Right ventricle myocardium superior (tissue), 1 donor: ENCODE results near the gene FAM236B. TPM values are rescaled to one million over a fixed set of nuclear protein-coding genes. Genes with fewer than 3 reads are reported as not detected.
"Not testable (repeated sequence)": the region's sequence is repeated elsewhere in the genome, so short reads cannot be mapped to it uniquely, and the experiment has no call there.

Source experiments
- ATAC-seq: fragments of 200-7000 bp; cut with Tn5 transposase; one replicate; pipeline ENCODE4 v1.9.1; 2020; ENCODE audit warnings: mild to moderate bottlenecking; ENCODE audit not compliant: poor library complexity
- DNase-seq: peaks from one replicate; pipeline ENCODE4 v3.0.0-alpha.2; 2020
- intact Hi-C: fragments of 100-400 bp; cut with DNase I; formaldehyde crosslinking; loops from one replicate; pipeline ENCODE4 v1.11.2; 2022
- long read RNA-seq: library from polyadenylated mRNA; unstranded; transcript quantifications from one replicate; pipeline ENCODE4 v2.0.0, GENCODE V29; 2021
- total RNA-seq: library from RNA; stranded (reverse); fragmentation: NEBNext Ultra II Directional; extraction: Animal tissue kit (Norgen Biotek cat#: 25700); gene quantifications from one replicate; pipeline ENCODE4 v1.2.1, GENCODE V29; 2021
- donor health status: DM: no; HTN: yes; CAD: no; lungs with severe emphysema.

Gene FAM236B
- not detected for total RNA-seq
- long read RNA-seq: 0 reads

DNA sequence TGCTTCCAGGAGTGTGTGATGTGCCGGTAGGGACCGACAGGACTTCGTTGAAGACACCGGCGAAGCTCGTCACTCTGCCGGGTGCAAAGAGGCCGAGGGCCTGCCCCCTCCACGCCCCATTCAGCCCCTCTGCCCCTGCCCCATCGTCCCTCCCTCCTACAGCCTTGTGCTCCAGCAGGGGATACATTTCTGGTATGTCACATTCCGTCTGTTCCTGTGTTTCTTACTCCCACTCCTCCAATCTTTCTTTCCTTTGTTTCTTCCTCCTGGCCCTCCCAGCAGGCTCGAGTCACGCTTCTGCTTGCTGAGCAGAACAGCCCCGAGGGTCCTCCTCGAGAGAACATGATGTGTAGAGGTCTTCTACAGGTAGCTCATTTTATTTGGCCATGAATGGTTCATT, at the start of gene FAM236B:
FAM236B (minus strand) TSS at position 101 of the 400 bp plus-strand sequence; CDS start at position 1, 100 bp downstream.
- DNase-seq, ATAC-seq, intact Hi-C loops: not testable (repeated sequence)

DNA sequence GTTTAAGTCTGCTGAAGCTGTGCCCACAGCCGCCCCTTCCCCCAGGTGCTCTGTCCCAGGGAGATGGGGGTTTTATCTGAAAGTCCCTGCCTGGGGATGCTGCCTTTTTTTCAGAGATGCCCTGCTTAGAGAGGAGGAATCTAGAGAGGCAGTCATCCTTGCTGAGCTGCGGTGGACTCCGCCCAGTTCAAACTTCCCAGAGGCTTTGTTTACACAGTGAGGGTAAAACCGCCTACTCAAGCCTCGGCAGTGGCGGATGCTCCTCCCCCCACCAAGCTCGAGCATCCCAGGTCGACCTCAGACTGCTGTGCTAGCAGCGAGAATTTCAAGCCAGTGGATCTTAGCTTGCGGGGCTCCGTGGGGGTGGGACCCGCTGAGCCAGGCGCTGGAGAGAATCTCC, 48.2 kb upstream of the FAM236B start:
- ATAC-seq, DNase-seq, intact Hi-C loops: not testable (repeated sequence)

- intact Hi-C loops, ATAC-seq, DNase-seq: not testable (repeated sequence)
These were observed 25.6 kb upstream of the FAM236B start, which contains the start of gene FAM236D for GRCh38 chrX:72808110-72808509. Gene FAM236D, minus strand, starts transcription at chrX:72808210. Its CDS starts 100 bp downstream, at chrX:72808110.

DNA sequence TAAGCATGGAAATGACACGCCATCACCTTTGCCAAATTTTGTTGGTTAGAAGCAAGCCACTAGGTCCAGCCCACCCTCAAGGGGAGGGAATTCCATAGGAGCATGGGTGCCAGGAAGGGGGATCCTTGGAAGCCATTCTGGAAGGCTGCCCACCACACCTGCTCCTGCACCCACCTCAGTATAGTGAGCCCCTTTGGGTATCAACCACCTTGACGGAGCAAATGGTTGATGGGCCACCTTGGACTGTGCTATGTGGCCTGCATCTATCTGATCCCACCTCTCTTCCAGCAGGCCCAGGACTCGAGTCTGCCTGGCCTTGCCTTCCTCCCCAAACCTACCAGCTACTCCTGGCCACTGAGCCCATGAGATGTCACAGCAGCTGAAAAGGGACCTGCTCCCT, 7.9 kb upstream of the FAM236B start:
- ATAC-seq, intact Hi-C loops, DNase-seq: not testable (repeated sequence)

GRCh38 chrX:72788142-72788541, 5.7 kb upstream of the FAM236B start:
- not testable (repeated sequence) for ATAC-seq

DNA sequence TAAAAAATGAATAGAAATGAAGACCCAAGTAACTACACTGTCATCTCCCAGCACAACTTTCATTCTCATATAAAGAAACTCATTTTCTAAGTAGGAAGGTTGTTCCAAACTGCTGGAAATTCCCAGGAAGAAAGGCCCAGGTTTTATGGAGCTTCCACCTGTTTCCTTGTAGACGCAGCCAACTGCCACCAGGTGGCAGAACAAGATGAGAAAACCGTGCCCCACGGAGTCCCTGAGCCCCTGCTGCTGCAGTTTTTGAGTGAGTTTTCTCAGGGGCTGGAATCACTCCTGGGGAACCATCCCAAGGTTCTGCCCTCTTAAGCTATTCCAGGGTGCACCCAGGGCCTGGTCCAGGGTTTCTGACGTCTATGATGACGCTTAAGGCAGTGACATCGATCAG, 1.5 kb upstream of the FAM236B start:
- DNase-seq, intact Hi-C loops, ATAC-seq: not testable (repeated sequence)

More at GRCh38 chrX:72788142-72788541, 5.7 kb upstream of the FAM236B start:
- intact Hi-C loops, DNase-seq: not testable (repeated sequence)

DNA sequence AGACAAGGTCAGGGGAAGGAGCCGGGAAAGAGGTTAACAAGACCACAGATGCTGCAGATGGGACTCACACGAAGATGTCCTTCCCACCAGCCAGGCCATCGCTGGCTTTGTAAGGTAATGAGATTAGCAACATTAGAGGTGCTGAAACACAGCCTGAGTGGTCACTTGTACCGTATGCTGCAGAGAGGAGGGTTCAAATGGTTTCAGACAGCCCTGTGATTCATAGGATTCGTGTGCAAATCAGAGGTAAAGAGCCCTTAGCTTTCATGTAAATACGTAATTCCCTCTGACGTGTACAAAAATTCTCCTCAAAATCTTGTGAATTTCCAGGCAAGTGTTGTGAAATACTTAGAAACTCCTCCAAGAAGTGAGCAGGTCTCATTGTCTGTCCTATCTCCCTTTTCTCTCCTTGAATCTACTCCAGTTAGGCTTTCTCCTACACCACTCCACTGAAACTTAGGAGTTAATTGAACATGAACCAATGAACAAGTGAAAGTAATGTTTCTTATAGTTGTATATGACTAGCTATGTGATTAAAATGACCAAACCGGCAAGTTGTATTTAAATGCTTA, 991 bp upstream of the FAM236B start:
- intact Hi-C loops, DNase-seq, ATAC-seq: not testable (repeated sequence)

DNA sequence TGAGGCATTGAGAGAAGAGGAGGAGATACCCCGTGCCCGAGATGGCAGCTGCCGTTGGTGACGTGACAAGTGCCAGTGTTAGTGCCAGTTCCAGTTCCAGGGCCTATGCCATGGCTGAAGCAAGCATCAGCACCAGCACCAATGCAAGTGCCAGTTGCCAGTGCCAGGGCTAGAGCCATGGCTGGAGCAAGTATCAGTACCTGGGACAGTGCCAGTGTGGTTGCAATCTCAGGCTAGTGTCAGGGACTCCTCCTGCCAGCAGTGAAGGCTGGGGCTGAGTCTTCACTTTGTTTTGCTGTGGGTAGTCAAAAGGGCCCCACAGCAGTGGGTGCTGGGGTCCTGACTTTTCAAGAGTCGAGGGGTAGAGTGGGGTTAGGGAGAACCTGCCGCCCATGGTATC, 4.3 kb downstream of the FAM236B start:
- intact Hi-C loops, DNase-seq, ATAC-seq: not testable (repeated sequence)

DNA sequence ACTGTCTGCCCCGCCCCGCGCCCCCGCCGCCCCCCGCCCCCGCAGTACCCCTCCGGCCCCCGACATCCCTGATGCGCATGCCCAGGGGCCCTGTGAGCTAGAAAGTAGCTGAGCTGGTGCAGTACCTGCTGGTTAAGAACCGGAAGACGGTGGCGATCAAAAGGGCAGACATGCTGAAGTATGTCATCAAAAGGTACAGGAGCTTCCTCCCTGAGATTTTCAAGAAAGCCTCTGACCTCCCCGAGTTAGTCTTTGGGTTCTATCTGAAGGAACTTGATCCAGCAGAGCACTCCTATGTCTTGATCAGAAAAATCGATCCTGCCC, 5.0 kb downstream of the FAM236B start:
- intact Hi-C loops, ATAC-seq, DNase-seq: not testable (repeated sequence)

GRCh38 chrX:72776653-72777466, 5.6 kb downstream of the FAM236B start, which contains the start of gene DMRTC1B:
Gene DMRTC1B, plus strand, starts transcription at chrX:72776890. Its CDS starts 68,246 bp downstream, at chrX:72845136.
- intact Hi-C loops, DNase-seq, ATAC-seq: not testable (repeated sequence)

- ATAC-seq, intact Hi-C loops, DNase-seq: not testable (repeated sequence)
These were observed 22.0 kb downstream of the FAM236B start for GRCh38 chrX:72760454-72760853.

GRCh38 chrX:72748545-72748944, 33.9 kb downstream of the FAM236B start:
- intact Hi-C loops, ATAC-seq, DNase-seq: not testable (repeated sequence)

DNA sequence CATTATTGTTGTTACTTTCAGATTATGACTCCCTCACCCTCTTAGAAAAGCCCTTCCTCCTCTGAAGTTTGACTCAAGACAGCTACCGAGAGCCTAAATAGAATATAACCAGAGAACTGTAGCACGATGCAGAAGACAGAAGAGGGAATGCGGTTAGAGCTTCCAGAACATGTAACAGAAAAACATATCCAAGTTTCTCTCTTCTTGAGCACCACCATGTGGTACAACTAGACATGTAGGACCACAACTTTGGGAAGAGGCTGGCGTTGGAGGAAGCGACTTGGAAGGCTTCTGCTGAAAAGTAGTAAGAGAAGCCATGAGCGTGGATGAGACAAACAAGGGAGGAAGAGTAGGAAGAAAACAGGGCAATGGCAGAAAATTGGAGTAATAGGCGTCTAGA, 36.9 kb downstream of the FAM236B start:
- intact Hi-C loops, DNase-seq, ATAC-seq: not testable (repeated sequence)

DNA sequence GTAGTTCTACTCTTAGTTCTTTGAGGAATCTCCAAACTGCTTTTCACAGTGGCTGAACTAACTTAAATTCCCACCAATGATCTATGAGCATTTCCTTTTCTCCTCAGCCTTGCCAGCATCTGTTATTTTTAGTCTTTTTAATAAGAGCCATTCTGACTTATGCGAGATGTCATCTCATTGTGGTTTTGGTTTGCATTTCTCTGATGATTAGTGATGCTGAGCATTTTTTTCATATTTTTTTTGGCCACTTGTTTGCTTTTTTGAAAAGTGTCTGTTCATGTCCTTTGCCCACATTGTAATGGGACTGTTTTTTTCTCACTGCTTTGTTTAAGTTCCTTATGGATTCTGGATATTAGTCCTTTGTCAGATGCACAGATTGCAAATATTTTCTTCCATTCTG, 46.9 kb downstream of the FAM236B start:
- no peak for ATAC-seq
- DNase-seq: no peak
- intact Hi-C loops: no loop called here

GRCh38 chrX:72733636-72734035, 48.8 kb downstream of the FAM236B start:
- DNase-seq, intact Hi-C loops, ATAC-seq: not testable (repeated sequence)

Other genes with a start within 250 kb of the FAM236B start
- 15.8 TPM for gene HDAC8, start 209.8 kb downstream of the FAM236B start, total RNA-seq
- 16.8 TPM for gene PHKA1, start 68.4 kb downstream of the FAM236B start, total RNA-seq
- gene DMRTC1B, start 5.8 kb downstream of the FAM236B start, total RNA-seq: not detected
- gene FAM236D, start 25.6 kb upstream of the FAM236B start, total RNA-seq: not detected
- gene FAM236C, start 130.0 kb upstream of the FAM236B start, total RNA-seq: not detected
- gene FAM236A, start 155.5 kb upstream of the FAM236B start, total RNA-seq: not detected
- not detected for gene DMRTC1, start 161.2 kb upstream of the FAM236B start, total RNA-seq
- gene PABPC1L2B, start 220.3 kb upstream of the FAM236B start, total RNA-seq: not detected